Hepatocyte (in vitro differentiated cells): ENCODE data around the gene SCFD1.

Experiments used
- CTCF ChIP-seq: fragments of 200-600 bp; sonication (generic); IDR thresholded peaks from 2 replicates; pipeline ENCODE4 v1.5.1; 2016; ENCODE audit warnings: antibody characterized with exemption, mild to moderate bottlenecking; ENCODE audit not compliant: poor library complexity
- EZH2 ChIP-seq: fragments of 200-600 bp; sonication (generic); IDR thresholded peaks from 2 replicates; pipeline ENCODE4 v1.6.1; 2016; ENCODE audit warnings: antibody characterized with exemption, mild to moderate bottlenecking, borderline replicate concordance

GRCh38 chr14:30614155-30614554 is 8.0 kb upstream of the SCFD1 start:
- TF ChIP-seq CTCF (no peak), EZH2 (no peak)
